ENCODE results near the gene KCNK6. TPM values are rescaled to one million over a fixed set of nuclear protein-coding genes. Genes with fewer than 3 reads are reported as not detected.
A peak's percentile ranks its signal among the peaks of the same experiment; 100 is the strongest.

Gene KCNK6
- total and polyA plus RNA-seq, 10 of the 15 experiments (the other 5 are each of a cell fraction or from before 2014, with no cell fraction given), result 0.04 to 1.4 (median 1.1) TPM

DNA sequence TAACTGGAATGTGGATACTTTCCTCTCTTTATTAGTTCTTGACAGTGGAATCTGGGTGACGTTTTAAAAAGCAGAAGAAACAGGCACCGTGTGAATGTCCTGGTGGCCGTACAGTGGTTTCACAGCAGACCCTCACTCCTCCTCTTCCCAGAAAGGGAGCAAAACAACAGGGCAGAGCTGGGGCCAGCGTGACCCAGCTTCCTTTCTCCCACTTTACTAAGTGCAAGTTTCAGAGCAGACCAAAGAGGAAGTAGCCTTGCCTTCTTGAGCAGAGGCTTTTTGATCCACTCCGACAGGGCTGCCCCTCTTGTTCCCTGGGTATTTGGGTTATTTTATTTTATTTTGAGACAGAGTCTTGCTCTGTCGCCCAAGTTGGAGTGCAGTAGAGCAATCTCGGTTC, 35.2 kb upstream of the KCNK6 start (continued):
- TF ChIP-seq, protein P1, sequence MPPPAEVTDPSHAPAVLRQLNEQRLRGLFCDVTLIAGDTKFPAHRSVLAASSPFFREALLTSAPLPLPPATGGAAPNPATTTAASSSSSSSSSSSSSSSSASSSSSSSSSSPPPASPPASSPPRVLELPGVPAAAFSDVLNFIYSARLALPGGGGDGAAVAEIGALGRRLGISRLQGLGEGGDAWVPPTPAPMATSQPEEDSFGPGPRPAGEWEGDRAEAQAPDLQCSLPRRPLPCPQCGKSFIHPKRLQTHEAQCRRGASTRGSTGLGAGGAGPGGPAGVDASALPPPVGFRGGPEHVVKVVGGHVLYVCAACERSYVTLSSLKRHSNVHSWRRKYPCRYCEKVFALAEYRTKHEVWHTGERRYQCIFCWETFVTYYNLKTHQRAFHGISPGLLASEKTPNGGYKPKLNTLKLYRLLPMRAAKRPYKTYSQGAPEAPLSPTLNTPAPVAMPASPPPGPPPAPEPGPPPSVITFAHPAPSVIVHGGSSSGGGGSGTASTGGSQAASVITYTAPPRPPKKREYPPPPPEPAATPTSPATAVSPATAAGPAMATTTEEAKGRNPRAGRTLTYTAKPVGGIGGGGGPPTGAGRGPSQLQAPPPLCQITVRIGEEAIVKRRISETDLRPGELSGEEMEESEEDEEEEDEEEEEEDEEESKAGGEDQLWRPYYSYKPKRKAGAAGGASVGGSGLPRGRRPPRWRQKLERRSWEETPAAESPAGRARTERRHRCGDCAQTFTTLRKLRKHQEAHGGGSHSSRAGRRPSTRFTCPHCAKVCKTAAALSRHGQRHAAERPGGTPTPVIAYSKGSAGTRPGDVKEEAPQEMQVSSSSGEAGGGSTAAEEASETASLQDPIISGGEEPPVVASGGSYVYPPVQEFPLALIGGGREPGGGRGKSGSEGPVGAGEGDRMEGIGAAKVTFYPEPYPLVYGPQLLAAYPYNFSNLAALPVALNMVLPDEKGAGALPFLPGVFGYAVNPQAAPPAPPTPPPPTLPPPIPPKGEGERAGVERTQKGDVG (CRISPR knock-in tag; IDR thresholded peaks at IDR 0.05), result no peak
- TF ChIP-seq PBX3 (IDR thresholded peaks at IDR 0.05; ENCODE audit: insufficient replicate concordance, low read depth, low read length) (no peak), BMI1 (IDR thresholded peaks at IDR 0.05; ENCODE audit: borderline replicate concordance) (no peak), NR2C2 (IDR thresholded peaks at IDR 0.05; ENCODE audit: borderline replicate concordance, control insufficient read depth, insufficient read length, low read depth) (no peak), IKZF2 (IDR thresholded peaks at IDR 0.05) (peak; percentile 52 to 56; a peak in 2 of 4 replicates), SPI1 (IDR thresholded peaks at IDR 0.05; ENCODE audit: borderline replicate concordance, insufficient read depth, low read depth, low read length) (peak; percentile 65; the same call in 1 of the 2 replicates), KLF5 (IDR thresholded peaks at IDR 0.05; ENCODE audit: partially characterized antibody) (no peak), MEF2A (IDR thresholded peaks at IDR 0.05; ENCODE audit: insufficient read depth, low read depth, low read length) (no peak), TAF1 (IDR thresholded peaks at IDR 0.05; ENCODE audit: borderline replicate concordance, low read depth, low read length) (no peak), PAX5 (IDR thresholded peaks at IDR 0.05; ENCODE audit: borderline replicate concordance, low read depth, low read length) (peak; percentile 74), BCL11A (IDR thresholded peaks at IDR 0.05; ENCODE audit: low read depth, low read length) (no peak), MLLT1 (IDR thresholded peaks at IDR 0.05) (no peak), EZH2 (IDR thresholded peaks at IDR 0.05; ENCODE audit: borderline replicate concordance, control insufficient read depth, low read depth, low read length) (no peak), ZNF384 (IDR thresholded peaks at IDR 0.05; ENCODE audit: borderline replicate concordance, low read depth, low read length) (no peak)
- TF ChIP-seq, protein P2, sequence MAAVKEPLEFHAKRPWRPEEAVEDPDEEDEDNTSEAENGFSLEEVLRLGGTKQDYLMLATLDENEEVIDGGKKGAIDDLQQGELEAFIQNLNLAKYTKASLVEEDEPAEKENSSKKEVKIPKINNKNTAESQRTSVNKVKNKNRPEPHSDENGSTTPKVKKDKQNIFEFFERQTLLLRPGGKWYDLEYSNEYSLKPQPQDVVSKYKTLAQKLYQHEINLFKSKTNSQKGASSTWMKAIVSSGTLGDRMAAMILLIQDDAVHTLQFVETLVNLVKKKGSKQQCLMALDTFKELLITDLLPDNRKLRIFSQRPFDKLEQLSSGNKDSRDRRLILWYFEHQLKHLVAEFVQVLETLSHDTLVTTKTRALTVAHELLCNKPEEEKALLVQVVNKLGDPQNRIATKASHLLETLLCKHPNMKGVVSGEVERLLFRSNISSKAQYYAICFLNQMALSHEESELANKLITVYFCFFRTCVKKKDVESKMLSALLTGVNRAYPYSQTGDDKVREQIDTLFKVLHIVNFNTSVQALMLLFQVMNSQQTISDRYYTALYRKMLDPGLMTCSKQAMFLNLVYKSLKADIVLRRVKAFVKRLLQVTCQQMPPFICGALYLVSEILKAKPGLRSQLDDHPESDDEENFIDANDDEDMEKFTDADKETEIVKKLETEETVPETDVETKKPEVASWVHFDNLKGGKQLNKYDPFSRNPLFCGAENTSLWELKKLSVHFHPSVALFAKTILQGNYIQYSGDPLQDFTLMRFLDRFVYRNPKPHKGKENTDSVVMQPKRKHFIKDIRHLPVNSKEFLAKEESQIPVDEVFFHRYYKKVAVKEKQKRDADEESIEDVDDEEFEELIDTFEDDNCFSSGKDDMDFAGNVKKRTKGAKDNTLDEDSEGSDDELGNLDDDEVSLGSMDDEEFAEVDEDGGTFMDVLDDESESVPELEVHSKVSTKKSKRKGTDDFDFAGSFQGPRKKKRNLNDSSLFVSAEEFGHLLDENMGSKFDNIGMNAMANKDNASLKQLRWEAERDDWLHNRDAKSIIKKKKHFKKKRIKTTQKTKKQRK (IDR thresholded peaks at IDR 0.05; ENCODE audit: low read depth, low read length), result no peak
- TF ChIP-seq, protein P3, sequence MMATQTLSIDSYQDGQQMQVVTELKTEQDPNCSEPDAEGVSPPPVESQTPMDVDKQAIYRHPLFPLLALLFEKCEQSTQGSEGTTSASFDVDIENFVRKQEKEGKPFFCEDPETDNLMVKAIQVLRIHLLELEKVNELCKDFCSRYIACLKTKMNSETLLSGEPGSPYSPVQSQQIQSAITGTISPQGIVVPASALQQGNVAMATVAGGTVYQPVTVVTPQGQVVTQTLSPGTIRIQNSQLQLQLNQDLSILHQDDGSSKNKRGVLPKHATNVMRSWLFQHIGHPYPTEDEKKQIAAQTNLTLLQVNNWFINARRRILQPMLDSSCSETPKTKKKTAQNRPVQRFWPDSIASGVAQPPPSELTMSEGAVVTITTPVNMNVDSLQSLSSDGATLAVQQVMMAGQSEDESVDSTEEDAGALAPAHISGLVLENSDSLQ (IDR thresholded peaks at IDR 0.05), result no peak
